Measurements from ENCODE around the gene PTPRC.

DNA sequence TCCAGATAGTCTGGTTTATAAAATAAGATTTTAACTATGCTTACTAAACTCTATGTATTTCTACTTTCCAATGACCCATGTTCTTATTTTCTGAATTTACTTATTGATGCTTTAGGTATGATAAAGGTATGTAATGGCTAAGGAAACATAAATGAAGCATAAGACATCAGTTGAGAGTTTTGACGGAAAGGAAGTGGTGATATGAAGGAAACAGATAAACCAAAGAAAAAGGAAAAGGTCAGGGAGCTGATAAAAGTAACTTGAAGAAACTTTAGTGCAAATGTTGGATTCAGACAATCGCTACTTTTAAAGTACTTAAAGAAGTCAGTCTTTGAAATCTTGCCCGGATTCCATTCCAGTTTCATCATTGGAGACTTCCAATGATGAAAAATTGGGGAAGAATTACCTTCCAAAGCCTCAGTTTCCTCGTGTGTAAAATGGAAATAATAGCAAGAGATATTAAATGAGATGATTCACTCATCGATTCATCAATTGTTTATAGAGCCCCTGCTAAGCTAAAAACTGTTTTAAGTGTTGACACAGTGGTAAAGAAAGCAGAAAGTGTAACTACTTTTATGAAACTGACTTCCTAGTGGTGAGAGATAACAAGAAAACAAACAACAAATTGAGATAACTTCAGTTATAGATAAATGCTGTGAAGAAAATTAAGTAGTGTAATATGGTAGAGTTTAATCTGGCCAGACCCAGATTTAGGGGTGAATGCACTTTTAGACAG, 10.6 kb downstream of the PTPRC start:
- TF ChIP-seq, protein P1, sequence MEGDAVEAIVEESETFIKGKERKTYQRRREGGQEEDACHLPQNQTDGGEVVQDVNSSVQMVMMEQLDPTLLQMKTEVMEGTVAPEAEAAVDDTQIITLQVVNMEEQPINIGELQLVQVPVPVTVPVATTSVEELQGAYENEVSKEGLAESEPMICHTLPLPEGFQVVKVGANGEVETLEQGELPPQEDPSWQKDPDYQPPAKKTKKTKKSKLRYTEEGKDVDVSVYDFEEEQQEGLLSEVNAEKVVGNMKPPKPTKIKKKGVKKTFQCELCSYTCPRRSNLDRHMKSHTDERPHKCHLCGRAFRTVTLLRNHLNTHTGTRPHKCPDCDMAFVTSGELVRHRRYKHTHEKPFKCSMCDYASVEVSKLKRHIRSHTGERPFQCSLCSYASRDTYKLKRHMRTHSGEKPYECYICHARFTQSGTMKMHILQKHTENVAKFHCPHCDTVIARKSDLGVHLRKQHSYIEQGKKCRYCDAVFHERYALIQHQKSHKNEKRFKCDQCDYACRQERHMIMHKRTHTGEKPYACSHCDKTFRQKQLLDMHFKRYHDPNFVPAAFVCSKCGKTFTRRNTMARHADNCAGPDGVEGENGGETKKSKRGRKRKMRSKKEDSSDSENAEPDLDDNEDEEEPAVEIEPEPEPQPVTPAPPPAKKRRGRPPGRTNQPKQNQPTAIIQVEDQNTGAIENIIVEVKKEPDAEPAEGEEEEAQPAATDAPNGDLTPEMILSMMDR (conservative IDR thresholded peaks at IDR 0.05; ENCODE audit: low read depth, low read length): no peak
- TF ChIP-seq EZH2phosphoT487 (IDR thresholded peaks at IDR 0.05; ENCODE audit: borderline replicate concordance, low read length) (no peak), EZH2 (IDR thresholded peaks at IDR 0.05; ENCODE audit: low read length, unreplicated experiment) (no peak)
